OCI-LY1 (cell line): ENCODE measurements around the gene IL18BP.

Experiments used
- CTCF ChIP-seq: fragments of 200-600 bp; sonication (generic), shearing (Covaris generic); IDR thresholded peaks from 2 replicates; pipeline ENCODE4 v1.5.1; 2017; ENCODE audit warnings: mild to moderate bottlenecking, antibody characterized with exemption, low read length, moderate library complexity, mixed read lengths
- EZH2 ChIP-seq: fragments of 200-600 bp; sonication (generic), shearing (Covaris generic); IDR thresholded peaks from 2 replicates; pipeline ENCODE4 v1.8.0; 2017; ENCODE audit warnings: borderline replicate concordance, mixed run types, mild to moderate bottlenecking, antibody characterized with exemption, low read length, moderate library complexity, mixed read lengths

GRCh38 chr11:72048766-72049460 lies 50.2 kb downstream of the IL18BP start:
- TF ChIP-seq CTCF (no peak), EZH2 (no peak)
